Adrenal gland (tissue), 12 donors: ENCODE measurements around the gene SCG2. TPM values are rescaled to one million over a fixed set of nuclear protein-coding genes. Genes with fewer than 3 reads are reported as not detected.

Experiments used
- DNase-seq, 7 donors: peaks; one replicate each; pipeline ENCODE4 v3.0.0-alpha.2; 2019 to 2020
- H3K27ac ChIP-seq, 5 donors: fragments of 200-600 bp; sonication (generic) in 4 of 5; 1 replicate in 3 of 5; 2 replicates in 2 of 5; pipeline versions ENCODE4 v1.5.1 to v1.8.0; 2016 to 2020; ENCODE audit warnings: mild to moderate bottlenecking in 1 of 5
- H3K27me3 ChIP-seq: fragments of 200-600 bp; 2 replicates; pipeline ENCODE4 v1.8.0; 2021
- H3K36me3 ChIP-seq, 2 donors: fragments of 200-600 bp; replicated peaks in 1 of 2; 1 replicate in 1 of 2; 2 replicates in 1 of 2; pipeline versions ENCODE4 v1.5.1 to v1.8.0; 2018 to 2022
- H3K4me1 ChIP-seq, 2 donors: fragments of 200-600 bp; replicated peaks in 1 of 2; 1 replicate in 1 of 2; 2 replicates in 1 of 2; pipeline versions ENCODE4 v1.5.1 to v1.8.0; 2018 to 2021
- H3K4me3 ChIP-seq, 4 donors: fragments of 200-600 bp; sonication (generic) in 3 of 4; one replicate each; pipeline ENCODE4 v1.5.1; 2016 to 2018
- H3K9me3 ChIP-seq, 3 donors: fragments of 200-600 bp; sonication (generic) in 1 of 3; replicated peaks in 1 of 3; 1 replicate in 2 of 3; 2 replicates in 1 of 3; pipeline versions ENCODE4 v1.5.1 to v1.8.0; 2016 to 2021
- CTCF ChIP-seq, 6 experiments: fragments of 450-650 bp in 4 of 6; fragments of 200-600 bp in 2 of 6; sonication (generic) in 1 of 6; IDR thresholded peaks; 1 replicate in 5 of 6; 2 replicates in 1 of 6; pipeline versions ENCODE4 v1.5.1 to v1.8.0; 2016 to 2021; ENCODE audit warnings: antibody characterized with exemption in 6 of 6, mild to moderate bottlenecking in 2 of 6, moderate library complexity in 1 of 6
- POLR2A ChIP-seq, 2 donors: fragments of 450-650 bp; IDR thresholded peaks; one replicate each; pipeline ENCODE4 v1.6.1; 2017; ENCODE audit warnings: antibody characterized with exemption in 2 of 2, mild to moderate bottlenecking in 2 of 2, moderate library complexity in 1 of 2
- WGBS, 4 donors: extraction: QIAGEN DNeasy Blood & Tissue Kit in 2 of 4; methylation state at CpG; one replicate each; pipeline versions ENCODE4 v1.1.5 to v1.1.7; 2013 to 2017; 5-methylcytosine and 5-hydroxymethylcytosine counted together
- intact Hi-C, 2 donors: fragments of 100-400 bp; cut with DNase I; formaldehyde crosslinking; loops; one replicate each; pipeline versions ENCODE4 v1.14.1 to v1.15.0; 2022 to 2023
- polyA plus RNA-seq, 3 donors: library from polyadenylated mRNA; stranded (reverse); fragments of 200-250 nt in 2 of 3; fragments of 350-450 nt in 1 of 3; fragmentation: Illumina TruSeq in 1 of 3; extraction: RNeasy Lipid Tissue Mini Kit (QIAGEN cat#74804) in 1 of 3; gene quantifications; one replicate each; pipeline ENCODE4 v1.2.3, GENCODE V29; 2013 to 2014
- total RNA-seq, 9 donors: library from RNA; depleted of rRNA in 4 of 9; stranded (reverse); fragments of >200 nt in 4 of 9; fragments of 120-200 nt in 1 of 9; fragmentation: NEBNext Ultra II Directional in 1 of 9; extraction: Animal tissue kit (Norgen Biotek cat#: 25700) in 1 of 9; gene quantifications; one replicate each; pipeline versions ENCODE4 v1.1.0 to v1.2.4, GENCODE V29; 2013 to 2023
- donor health status: healthy with polysubstance abuse.
- donor health status: Bipolar disorder and iron deficiency.
- donor health status: DM: yes; HTN: yes; CAD: no.
- donor health status: DM: no; HTN: no; CAD: no.
- donor health status: DM: no; HTN: no; CAD: no.
- donor health status: DM: yes; HTN: yes; CAD: no.

The SCG2 gene
- total and polyA plus RNA-seq, 12 donors = 0.29 to 688 (median 37.1) TPM; not detected in 1

GRCh38 chr2:223591596-223591995 lies 10.6 kb downstream of the SCG2 start:
- intact Hi-C loops = no loop called here
- Histone ChIP-seq H3K4me3 (no peak overlapping the region), H3K36me3 (no peaks in the 10 kb centered on the region), H3K27ac (no peak overlapping the region), H3K4me1 (no peaks in the 10 kb centered on the region), H3K27me3 (no peaks in the 10 kb centered on the region), H3K9me3 (no peaks in the 10 kb centered on the region)
- no peak for DNase-seq
- 92 to 100% (median 98%) methylated on average over 1 of the region's 1 CpG for WGBS, 4 donors
- TF ChIP-seq CTCF (IDR thresholded peaks at IDR 0.05) (no peak), POLR2A (IDR thresholded peaks at IDR 0.05) (no peak)

GRCh38 chr2:223590964-223591363 lies 11.2 kb downstream of the SCG2 start:
- no peak overlapping the region for H3K4me3 ChIP-seq
- H3K4me1 ChIP-seq = no peaks in the 10 kb centered on the region
- no peaks in the 10 kb centered on the region for H3K36me3 ChIP-seq
- H3K9me3 ChIP-seq = no peaks in the 10 kb centered on the region
- TF ChIP-seq CTCF (IDR thresholded peaks at IDR 0.05) (no peak), POLR2A (IDR thresholded peaks at IDR 0.05) (no peak)
- no peaks in the 10 kb centered on the region for H3K27me3 ChIP-seq
- H3K27ac ChIP-seq = no peak overlapping the region
- no peak for DNase-seq
- intact Hi-C loops = no loop called here

DNA sequence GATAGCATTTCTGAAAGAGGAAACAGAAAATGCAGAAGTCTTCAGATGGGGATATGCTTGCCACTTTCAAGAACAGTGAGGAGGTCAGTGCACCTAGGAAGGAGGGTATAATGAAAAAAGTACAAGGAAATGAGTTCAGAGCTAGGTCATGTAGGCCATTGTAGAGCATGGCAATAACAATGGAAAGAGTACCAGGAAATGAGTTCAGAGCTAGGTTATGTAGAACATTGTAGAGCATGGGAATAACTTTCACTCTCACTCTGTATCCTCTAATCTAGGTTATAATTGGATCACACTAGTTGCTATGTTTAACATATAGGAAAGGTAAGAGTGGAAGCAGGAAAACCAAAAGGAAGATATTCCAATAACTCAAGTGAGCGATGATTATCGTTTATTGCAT lies 12.3 kb downstream of the SCG2 start:
- intact Hi-C loops = no loop called here
- Histone ChIP-seq H3K9me3 (no peaks in the 10 kb centered on the region), H3K4me1 (no peaks in the 10 kb centered on the region), H3K27me3 (no peaks in the 10 kb centered on the region), H3K4me3 (no peak overlapping the region), H3K27ac (no peak overlapping the region), H3K36me3 (no peaks in the 10 kb centered on the region)
- TF ChIP-seq CTCF (IDR thresholded peaks at IDR 0.05) (no peak), POLR2A (IDR thresholded peaks at IDR 0.05) (no peak)
- WGBS, 4 donors = 70 to 97% (median 88%) methylated on average over 2 of the region's 2 CpGs
- no peak for DNase-seq

- no peaks in the 10 kb centered on the region for H3K36me3 ChIP-seq
- H3K27me3 ChIP-seq = no peaks in the 10 kb centered on the region
- no peaks in the 10 kb centered on the region for H3K4me1 ChIP-seq
- no peaks in the 10 kb centered on the region for H3K9me3 ChIP-seq
- 58 to 66% (median 61%) methylated on average over 3 of the region's 3 CpGs for WGBS, 4 donors
- TF ChIP-seq CTCF (IDR thresholded peaks at IDR 0.05) (no peak), POLR2A (IDR thresholded peaks at IDR 0.05) (no peak)
- DNase-seq = no peak
- intact Hi-C loops = no loop called here
- H3K27ac ChIP-seq = no peak overlapping the region
- no peak overlapping the region for H3K4me3 ChIP-seq
Observed at GRCh38 chr2:223588251-223588650, 13.9 kb downstream of the SCG2 start.
